ENCODE results near the gene TESK1.
A peak's percentile ranks its signal among the peaks of the same experiment; 100 is the strongest.

The TESK1 gene

DNA sequence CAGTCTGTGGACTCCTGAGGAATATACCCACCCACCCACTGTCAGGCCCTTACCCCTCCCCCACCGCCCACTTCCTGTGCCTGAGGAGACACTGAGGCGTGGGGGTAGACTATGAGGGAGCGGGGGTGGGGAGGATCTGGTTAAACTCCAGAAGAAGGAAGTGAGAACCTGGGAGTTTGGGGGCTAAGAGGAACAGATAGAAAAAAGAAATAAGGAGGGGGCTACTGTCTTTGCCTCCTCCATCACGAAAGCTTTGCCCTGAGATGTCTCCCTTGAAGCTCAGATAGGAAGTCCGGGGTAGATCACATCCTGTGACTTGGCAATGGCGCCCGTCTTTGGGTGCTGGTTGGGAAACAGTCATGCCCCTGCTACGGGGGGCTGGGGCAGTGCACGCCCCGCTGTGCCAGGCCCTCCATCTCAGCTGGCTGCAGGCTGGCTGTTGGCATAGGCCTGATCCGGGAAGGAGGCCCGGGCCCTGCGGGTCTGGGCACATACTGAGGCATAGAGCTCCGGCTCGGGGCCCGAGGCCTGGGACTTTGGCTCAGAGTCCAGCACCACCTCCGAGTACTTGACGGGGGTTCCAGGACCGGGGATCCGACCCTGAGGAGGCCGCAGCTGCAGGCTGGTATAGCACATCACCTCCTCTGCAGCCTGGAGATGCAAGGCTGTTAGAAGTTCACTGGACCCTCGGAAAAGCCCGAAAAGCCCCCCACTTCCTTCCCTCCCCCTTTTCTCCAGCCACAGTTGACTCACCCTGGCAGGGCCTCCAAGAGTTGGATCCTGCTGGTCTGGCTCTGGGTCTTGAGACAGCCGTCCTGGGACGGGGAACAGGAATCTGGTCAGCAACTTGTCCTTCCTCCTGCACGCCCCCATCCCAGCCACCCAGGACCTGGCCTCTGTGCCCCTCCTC lies 44.6 kb downstream of the TESK1 start:
- DNase-seq = no peak

DNA sequence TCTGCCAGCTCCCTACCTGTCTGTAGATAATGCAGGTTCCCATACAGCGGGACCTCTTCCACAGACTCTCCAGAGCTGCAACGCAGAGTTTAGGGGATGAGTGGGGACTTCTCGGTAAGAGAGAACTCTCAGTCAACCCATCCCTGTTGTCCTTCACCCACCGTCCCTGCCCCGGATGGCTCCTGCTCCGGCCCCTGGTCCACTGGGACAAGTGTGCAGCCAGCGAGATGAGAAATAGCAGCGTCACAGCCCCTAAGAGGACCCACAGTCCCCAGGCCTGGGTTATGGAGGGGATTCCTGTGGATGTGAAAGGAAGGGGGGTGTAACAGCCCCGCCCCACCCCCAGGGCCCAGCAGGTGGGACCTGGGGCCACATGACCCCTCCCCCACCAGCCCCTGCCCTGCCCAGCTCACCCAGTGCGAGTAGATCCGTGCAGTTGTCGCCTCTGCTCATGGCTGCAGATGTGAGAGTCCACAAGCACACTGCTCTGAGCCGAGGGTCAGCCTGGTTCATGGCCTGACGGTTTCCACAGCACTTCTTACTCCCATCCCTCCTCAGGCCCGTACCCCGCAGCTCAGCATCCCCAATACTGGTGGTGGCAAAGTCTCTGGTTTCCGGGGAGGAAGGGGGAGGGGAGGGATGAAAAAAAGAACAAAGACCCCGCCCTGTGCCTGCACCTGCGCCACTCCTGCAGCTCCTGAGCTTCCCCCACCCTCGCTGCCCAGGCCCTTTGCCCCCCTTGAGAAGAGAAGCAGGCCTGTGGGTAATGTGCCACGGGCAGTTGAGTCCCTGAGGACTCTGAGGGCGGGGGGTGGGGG lies 45.5 kb downstream of the TESK1 start, which contains the start of gene SIT1:
SIT1 (minus strand) TSS at position 591 of the 818 bp plus-strand sequence; CDS start at position 513, 78 bp downstream.
- DNase-seq = peak in 2 of 3 experiments; percentile 7 to 22

DNA sequence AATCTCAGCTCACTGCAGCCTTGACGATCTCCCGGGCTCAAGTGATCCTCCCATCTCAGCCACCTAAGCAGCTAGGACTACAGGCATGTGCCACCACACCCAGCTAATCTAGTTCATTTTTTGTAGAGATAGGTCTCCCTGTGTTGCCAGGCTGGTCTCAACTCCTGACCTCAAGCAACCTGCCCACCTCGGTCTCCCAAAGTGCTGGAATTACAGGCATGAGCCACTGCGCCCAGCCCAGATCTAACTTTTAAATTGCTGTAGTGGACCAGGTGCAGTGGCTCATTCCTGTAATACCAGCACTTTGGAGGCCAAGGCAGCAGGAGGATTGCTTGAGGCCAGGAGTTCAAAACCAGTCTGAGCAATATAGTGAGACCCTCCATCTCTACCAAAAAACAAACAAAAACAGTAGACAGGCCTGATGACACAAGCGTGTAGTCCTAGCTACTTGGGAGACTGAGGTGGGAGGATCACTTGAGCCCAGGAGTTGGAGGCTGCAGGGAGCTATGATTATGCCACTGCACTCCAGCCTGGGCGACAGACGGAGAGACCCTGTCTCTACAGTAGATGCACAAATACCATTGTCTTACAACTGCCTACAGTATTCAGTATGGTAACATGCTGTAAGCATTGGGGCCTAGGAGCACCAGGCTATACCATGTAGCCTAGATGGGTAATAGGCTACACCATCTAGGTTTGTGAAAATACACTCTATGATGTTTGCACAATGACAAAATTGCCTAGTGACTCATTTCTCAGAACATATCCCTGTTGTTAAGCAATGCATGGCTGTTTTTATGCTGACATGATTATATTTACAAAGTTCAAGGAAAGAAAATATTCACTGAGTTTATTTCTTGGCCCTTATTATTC lies 47.1 kb downstream of the TESK1 start:
- peak in 1 of 3 experiments; percentile 1 for DNase-seq

DNA sequence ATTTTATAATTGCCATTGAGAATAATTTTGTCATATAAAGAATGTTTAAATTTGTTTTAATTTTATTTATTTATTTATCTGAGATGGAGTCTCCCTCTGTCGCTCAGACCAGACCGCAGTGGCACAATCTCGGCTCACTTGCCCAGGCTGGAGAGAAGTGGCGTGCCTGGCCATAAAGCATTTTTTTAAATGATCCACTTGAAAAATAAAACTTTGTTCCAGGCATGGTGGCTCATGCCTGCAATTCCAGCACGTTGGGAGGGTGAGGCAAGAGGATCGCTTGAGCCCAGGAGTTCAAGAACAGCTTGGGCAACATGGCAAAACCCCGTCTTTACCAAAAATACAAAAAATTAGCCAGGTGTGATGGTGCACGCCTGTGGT lies 47.8 kb downstream of the TESK1 start:
- no peak for DNase-seq

DNA sequence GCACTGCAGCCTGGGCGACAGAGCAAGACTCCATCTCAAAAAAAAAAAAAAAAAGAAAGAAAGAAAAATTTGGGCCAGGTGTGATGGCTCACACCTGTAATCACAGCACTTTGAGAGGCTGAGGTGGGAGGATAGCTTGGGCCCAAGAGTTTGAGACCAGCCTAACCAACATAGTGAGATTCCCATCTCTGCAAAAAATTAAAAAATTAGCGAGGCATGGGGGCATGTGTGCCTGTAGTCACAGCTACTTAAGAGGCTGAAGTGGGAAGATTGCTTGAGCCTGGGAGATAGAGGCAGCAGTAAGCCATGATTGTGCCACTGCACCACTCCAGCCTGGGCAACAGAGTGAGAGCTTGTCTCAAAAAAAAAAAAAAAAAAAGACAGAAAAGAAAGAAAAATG lies 48.5 kb downstream of the TESK1 start:
- no peak for DNase-seq

DNA sequence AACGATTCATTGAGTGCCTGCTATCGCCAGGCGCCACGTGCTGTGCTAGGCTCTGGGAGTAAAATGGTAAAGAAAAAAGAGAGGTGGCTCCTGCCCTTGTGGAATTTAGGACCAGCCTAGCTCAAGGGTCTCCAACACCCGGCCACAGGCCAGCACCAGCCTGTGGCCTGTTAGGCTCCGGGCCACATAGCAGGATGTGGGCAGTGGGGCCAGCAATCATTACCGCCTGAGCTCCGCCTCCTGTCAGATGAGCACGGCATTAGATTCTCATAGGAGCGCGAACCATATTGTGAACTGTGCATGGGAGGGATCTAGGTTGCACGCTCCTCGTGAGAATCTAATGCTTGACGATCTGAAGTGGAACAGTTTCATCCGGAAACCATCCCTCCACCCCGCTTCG lies 51.3 kb downstream of the TESK1 start:
- no peak for DNase-seq

DNA sequence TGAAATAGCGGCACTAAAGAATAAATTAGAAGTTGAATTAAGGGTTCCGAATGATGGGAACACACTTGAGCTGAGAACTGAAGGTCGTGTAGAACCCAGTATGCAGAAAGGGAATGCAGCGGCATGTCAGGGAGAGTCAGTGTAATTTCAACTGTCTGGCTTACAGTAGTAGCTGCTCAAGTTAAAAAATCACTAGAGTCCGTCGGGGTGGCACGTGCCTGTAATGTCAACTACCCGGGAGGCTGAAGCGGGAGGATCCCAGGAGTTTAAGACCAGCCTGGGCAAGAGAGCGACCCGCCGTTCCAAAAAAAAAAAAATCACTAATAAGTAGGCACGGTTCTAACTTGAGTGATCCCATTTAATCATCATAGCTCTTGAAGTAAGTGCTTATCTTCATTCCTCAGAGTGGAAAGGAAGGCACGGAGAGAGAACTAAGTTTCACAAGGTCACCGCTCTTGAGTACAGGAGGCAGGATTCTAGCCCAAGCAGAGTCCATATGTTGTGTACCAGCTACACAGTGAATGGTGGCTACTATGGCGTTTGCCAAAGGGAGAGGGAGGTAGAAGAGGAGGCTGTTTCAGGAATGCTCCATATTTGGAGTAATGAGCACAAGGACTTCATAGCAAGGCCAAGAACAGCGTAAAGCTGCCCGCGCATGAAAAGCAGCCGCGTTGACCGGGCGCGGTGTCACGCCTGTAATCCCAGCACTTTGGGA lies 51.9 kb downstream of the TESK1 start:
- peak in 1 of 3 experiments; percentile 32 for DNase-seq

DNA sequence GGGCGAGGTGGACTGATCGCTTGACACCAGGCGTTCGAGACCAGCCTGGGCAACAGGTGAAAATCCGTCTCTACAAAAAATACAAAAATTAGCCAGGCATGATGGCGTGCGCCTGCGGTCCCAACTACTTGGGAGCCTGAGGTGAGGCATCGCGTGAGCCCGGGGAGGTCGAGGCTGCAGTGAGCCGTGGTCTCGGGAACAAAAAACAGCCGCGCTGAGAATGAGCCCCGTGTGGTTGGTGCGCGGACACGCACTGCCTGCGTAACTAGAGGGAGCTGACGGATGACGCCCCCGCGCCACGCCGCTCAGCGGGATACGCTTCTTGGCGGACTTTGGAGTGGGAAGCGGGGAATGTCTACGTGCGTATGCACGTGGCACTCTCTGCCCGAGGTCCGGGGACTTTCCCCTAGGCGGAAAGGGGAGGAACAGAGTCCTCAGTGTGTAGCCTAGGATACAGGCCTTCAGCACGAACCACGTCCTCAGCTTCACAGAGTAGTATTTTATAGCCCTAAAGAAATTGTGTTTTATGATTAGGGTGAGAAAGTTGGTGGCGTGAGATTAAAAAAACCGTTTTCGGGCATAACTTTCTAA lies 52.6 kb downstream of the TESK1 start, which contains the start of gene RMRP:
RMRP (minus strand) TSS at position 474 of the 591 bp plus-strand sequence.
- peak; percentile 92 to 98 (median 97) for DNase-seq

DNA sequence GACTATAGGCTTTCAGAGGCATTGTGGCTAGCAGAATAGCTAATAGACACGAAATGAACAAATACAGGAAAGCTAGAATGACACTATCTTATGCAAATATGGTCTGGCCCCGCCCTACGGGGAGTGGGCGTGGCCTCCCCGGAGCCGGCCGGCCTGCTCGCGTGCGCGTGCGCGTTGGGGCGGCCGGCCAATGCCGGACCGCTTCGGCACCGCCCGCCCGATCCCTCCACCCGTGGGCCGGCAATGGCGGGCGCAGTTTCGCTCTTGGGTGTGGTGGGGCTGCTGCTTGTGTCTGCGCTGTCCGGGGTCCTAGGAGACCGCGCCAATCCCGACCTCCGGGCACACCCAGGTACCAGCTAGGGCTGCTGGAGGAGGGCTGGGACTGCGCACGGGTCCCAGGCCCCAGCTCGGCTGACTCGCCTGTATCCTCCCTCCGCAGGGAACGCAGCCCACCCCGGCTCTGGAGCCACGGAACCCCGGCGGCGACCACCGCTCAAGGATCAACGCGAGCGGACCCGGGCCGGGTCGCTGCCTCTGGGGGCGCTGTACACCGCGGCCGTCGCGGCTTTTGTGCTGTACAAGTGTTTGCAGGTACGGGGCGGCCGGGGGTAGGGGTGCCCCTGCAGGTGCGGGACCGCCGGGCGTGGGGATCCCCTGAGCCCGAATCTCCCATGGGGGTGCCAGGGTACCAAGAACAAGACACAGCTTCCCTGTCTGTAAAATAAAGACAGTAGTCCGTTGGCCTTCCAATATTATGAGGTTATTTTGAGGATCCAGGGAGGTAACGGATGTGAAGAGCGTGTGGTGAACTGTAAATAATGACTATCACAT lies 53.3 kb downstream of the TESK1 start, which contains the start of gene CCDC107:
CCDC107 (plus strand) TSS at position 156 of the 831 bp plus-strand sequence; CDS start at position 244, 88 bp downstream.
- DNase-seq = peak; percentile 76 to 95 (median 82)

DNA sequence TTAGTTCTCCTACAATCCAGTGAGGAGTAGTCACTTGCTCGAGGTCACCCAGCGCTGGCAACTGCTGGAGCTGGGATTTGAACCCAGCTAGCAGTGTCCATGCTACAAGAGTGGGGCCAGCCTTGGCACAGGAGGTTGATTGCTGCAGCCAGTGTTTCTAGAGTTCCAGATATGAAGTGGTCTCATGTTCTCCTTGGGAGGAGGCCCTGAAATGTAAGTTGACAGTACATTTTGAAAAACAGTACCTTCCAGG lies 53.8 kb downstream of the TESK1 start:
- peak in 1 of 3 experiments; percentile 29 for DNase-seq

DNA sequence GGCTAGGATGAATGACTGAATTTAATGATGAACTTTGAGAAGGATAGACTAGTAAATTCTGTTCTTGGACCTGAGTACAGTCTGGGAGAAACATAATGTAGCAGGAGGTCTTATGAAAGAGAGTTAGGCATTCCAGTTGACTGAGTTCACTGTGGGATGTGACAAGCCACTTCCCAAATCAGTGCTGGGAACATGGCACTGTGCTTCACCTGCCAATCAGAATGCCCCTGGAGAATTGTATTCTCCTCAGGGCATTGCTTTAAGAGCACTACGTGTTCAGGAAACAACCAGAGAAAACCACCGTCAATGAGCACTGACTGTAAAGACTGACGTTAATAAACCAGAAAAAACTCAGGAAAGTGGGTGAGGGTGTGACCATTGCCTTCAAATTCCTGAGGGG lies 54.3 kb downstream of the TESK1 start:
- peak in 1 of 3 experiments; percentile 19 for DNase-seq
